Testis (tissue), 3 donors: Measurements from ENCODE around the gene ST3GAL6. TPM values are rescaled to one million over a fixed set of nuclear protein-coding genes. Genes with fewer than 3 reads are reported as not detected.

Experiments
- DNase-seq: peaks from one replicate; pipeline ENCODE4 v3.0.0-alpha.2; 2019
- H3K27ac ChIP-seq, 2 donors: fragments of 200-600 bp; sonication (generic); one replicate each; pipeline ENCODE4 v1.5.1; 2019
- H3K27me3 ChIP-seq: fragments of 200-600 bp; sonication (generic); one replicate; pipeline ENCODE4 v1.5.1; 2019
- H3K36me3 ChIP-seq: fragments of 200-600 bp; sonication (generic); one replicate; pipeline ENCODE4 v1.5.1; 2017; ENCODE audit warnings: low read depth; ENCODE audit errors: missing control alignments
- H3K4me1 ChIP-seq: fragments of 200-600 bp; sonication (generic); one replicate; pipeline ENCODE4 v1.5.1; 2019
- H3K4me3 ChIP-seq, 2 donors: fragments of 200-600 bp; sonication (generic); one replicate each; pipeline ENCODE4 v1.5.1; 2017 to 2019
- H3K9me3 ChIP-seq: fragments of 200-600 bp; sonication (generic); one replicate; pipeline ENCODE4 v1.5.1; 2017
- POLR2A ChIP-seq: fragments of 450-650 bp; IDR thresholded peaks from one replicate; pipeline ENCODE4 v1.6.1; 2017; ENCODE audit warnings: antibody characterized with exemption, mild to moderate bottlenecking, moderate library complexity
- WGBS, 2 donors: methylation state at CpG; one replicate each; pipeline ENCODE4 v1.1.5; 2018; 5-methylcytosine and 5-hydroxymethylcytosine counted together
- intact Hi-C: fragments of 100-400 bp; cut with DNase I; formaldehyde crosslinking; loops from one replicate; pipeline ENCODE4 v1.15.1; 2023; ENCODE audit warnings: low total_unique reads
- polyA plus RNA-seq: library from polyadenylated mRNA; stranded (reverse); fragments of 350-450 nt; fragmentation: Illumina TruSeq; extraction: RNeasy Lipid Tissue Mini Kit (QIAGEN cat#74804); gene quantifications from one replicate; pipeline ENCODE4 v1.2.3, GENCODE V29; 2014; ENCODE audit warnings: low read depth, low replicate concordance; ENCODE audit not compliant: insufficient read depth
- total RNA-seq, 2 donors: library from RNA; depleted of rRNA; stranded (reverse); fragments of >200 nt; gene quantifications; one replicate each; pipeline ENCODE4 v1.2.3, GENCODE V29; 2016
- TF ChIP-seq, protein P1 (sequence below), 3 experiments: fragments of 450-650 bp in 2 of 3; fragments of 200-600 bp in 1 of 3; sonication (generic) in 1 of 3; IDR thresholded peaks; one replicate each; pipeline ENCODE4 v1.5.1; 2016 to 2019; ENCODE audit warnings: antibody characterized with exemption in 3 of 3, mild to moderate bottlenecking in 2 of 3, moderate library complexity in 1 of 3

ST3GAL6 gene
- total and polyA plus RNA-seq, 3 donors from 2014 or later, result 2.1 to 23.4 (median 3.7) TPM

DNA sequence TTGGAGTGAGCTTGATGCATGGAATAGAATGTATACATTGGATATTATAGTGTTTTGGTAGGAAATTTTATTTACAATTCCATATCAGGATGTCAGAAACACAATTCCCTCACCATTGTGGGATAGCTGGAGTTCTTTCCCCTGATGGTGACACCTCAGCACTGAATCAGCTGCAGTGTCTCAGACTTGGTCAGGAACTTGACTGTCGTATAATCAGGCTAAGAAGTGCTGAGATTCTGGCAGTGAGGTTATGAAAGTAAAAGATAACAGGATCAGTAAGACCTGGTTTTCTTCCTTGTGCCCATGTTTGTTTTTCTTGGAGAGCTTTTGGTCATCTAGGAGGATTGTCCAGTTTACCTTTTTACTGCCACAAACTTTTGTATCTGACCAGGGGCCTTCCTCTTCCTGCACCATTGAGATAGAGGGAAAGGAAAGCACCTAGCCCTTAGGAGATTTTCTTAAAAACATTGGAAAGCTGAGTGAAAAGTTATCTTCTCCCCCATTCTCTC lies 27.3 kb upstream of the ST3GAL6 start:
- no peaks in the 10 kb centered on the region for H3K27me3 ChIP-seq
- H3K27ac ChIP-seq, result no peak overlapping the region
- intact Hi-C loops, result no loop called here
- no peaks in the 10 kb centered on the region for H3K4me1 ChIP-seq
- no peak for DNase-seq
- no peak overlapping the region for H3K4me3 ChIP-seq
- TF ChIP-seq POLR2A, result no peak
- TF ChIP-seq, protein P1, sequence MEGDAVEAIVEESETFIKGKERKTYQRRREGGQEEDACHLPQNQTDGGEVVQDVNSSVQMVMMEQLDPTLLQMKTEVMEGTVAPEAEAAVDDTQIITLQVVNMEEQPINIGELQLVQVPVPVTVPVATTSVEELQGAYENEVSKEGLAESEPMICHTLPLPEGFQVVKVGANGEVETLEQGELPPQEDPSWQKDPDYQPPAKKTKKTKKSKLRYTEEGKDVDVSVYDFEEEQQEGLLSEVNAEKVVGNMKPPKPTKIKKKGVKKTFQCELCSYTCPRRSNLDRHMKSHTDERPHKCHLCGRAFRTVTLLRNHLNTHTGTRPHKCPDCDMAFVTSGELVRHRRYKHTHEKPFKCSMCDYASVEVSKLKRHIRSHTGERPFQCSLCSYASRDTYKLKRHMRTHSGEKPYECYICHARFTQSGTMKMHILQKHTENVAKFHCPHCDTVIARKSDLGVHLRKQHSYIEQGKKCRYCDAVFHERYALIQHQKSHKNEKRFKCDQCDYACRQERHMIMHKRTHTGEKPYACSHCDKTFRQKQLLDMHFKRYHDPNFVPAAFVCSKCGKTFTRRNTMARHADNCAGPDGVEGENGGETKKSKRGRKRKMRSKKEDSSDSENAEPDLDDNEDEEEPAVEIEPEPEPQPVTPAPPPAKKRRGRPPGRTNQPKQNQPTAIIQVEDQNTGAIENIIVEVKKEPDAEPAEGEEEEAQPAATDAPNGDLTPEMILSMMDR (IDR thresholded peaks at IDR 0.05), result no peak
- no peaks in the 10 kb centered on the region for H3K9me3 ChIP-seq
- no peaks in the 10 kb centered on the region for H3K36me3 ChIP-seq
- WGBS, 2 donors, result 64 to 88% methylated on average over 1 of the region's 1 CpG

DNA sequence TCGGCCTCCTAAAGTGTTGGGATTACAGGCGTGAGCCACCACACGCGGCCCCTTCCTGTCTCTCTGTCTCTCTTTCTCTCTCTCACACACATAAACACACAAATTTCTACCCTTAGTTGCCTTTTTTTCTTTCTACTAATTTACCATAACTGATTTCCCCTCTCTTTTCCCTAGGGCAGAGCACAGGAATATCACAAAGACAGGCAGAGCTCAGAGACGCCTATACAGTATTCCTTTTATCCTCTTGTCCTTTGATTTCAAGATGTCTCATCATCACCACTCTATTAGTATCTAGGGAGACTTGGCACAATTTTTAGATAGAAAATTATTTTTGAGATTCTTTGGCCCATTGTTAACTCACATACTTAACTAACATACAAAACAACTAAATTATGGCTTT lies 25.8 kb upstream of the ST3GAL6 start:
- Histone ChIP-seq H3K27ac (no peak overlapping the region), H3K4me1 (no peaks in the 10 kb centered on the region), H3K27me3 (no peaks in the 10 kb centered on the region), H3K9me3 (no peaks in the 10 kb centered on the region), H3K36me3 (no peaks in the 10 kb centered on the region), H3K4me3 (no peak overlapping the region)
- intact Hi-C loops, result no loop called here
- no peak for TF ChIP-seq POLR2A
- TF ChIP-seq, protein P1 (IDR thresholded peaks at IDR 0.05), result no peak
- DNase-seq, result no peak
- WGBS, 2 donors, result 90 to 94% methylated on average over 5 of the region's 5 CpGs

- intact Hi-C loops, result no loop called here
- Histone ChIP-seq H3K4me3 (no peak overlapping the region), H3K27ac (no peak overlapping the region), H3K36me3 (no peaks in the 10 kb centered on the region), H3K27me3 (no peaks in the 10 kb centered on the region), H3K9me3 (no peaks in the 10 kb centered on the region), H3K4me1 (no peaks in the 10 kb centered on the region)
- TF ChIP-seq, protein P1 (IDR thresholded peaks at IDR 0.05), result no peak
- no peak for TF ChIP-seq POLR2A
- no peak for DNase-seq
These were observed 23.9 kb upstream of the ST3GAL6 start for GRCh38 chr3:98739266-98739665.

DNA sequence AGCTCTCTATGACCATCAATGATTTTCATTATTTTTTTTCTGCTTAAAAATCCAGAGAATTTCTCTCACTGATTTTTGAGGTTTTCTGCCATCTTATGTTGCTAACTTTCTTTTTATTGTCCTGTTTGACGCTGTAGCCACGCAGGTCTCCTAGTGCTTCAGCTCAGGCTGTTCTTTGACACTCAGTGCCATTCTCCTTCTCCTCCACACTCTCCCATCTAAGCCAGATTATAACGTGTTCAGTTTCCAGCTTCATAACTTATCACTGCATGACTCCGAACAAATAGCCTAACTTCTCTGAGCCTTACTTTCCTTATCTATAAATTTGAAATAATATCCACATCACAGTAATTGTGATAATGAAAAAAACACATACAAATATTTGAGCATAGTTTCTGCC lies 22.8 kb upstream of the ST3GAL6 start:
- Histone ChIP-seq H3K27ac (no peak overlapping the region), H3K9me3 (no peaks in the 10 kb centered on the region), H3K4me1 (no peaks in the 10 kb centered on the region), H3K4me3 (no peak overlapping the region), H3K36me3 (no peaks in the 10 kb centered on the region), H3K27me3 (no peaks in the 10 kb centered on the region)
- DNase-seq, result no peak
- TF ChIP-seq, protein P1 (IDR thresholded peaks at IDR 0.05), result no peak
- TF ChIP-seq POLR2A, result no peak
- intact Hi-C loops, result no loop called here
- 63 to 75% methylated on average over 4 of the region's 4 CpGs for WGBS, 2 donors

GRCh38 chr3:98741121-98741716 lies 21.9 kb upstream of the ST3GAL6 start:
- Histone ChIP-seq H3K36me3 (no peaks in the 10 kb centered on the region), H3K4me1 (no peaks in the 10 kb centered on the region), H3K9me3 (no peaks in the 10 kb centered on the region), H3K27me3 (no peaks in the 10 kb centered on the region), H3K27ac (no peak overlapping the region), H3K4me3 (no peak overlapping the region)
- no peak for DNase-seq
- whole genome bisulfite sequencing, 2 donors, result 81 to 90% methylated on average over 5 of the region's 5 CpGs
- no peak for TF ChIP-seq POLR2A
- TF ChIP-seq, protein P1 (IDR thresholded peaks at IDR 0.05), result no peak
- intact Hi-C loops, result no loop called here
